GM19468 (cell line): Measurements from ENCODE around the gene GPR171.
A peak's percentile ranks its signal among the peaks of the same experiment; 100 is the strongest.

Source experiments
- ATAC-seq: cut with Tn5 transposase; IDR thresholded peaks from one replicate; pipeline ENCODE4 v1.9.1; 2021; ENCODE audit warnings: mild to moderate bottlenecking, moderate library complexity, moderate number of reproducible peaks; ENCODE audit not compliant: unreplicated experiment; ENCODE audit errors: extremely low read depth

GPR171 gene

GRCh38 chr3:151216641-151217607 is 13.9 kb upstream of the GPR171 start:
- ATAC-seq: no peak

DNA sequence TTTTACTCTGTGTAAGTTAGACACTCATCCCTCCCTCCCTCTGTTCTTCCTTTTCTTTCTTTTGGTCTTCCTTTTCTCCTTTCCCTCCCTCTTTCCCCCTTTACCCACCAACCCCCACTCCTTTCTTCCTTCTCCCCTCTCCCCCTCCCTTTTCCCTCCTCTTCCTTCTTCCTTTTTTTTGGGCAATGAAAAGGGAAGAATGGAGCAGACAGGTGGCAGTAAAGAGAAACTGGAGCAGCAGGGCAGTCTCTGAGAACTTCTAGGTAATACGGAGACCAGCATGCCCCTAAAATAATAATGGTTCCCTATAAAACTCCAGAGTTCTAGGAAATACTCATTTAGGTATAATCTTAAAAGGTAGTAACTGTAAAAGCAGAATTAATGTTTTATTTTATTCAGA is 11.4 kb upstream of the GPR171 start:
- ATAC-seq: no peak

GRCh38 chr3:151213881-151214280 is 10.9 kb upstream of the GPR171 start:
- ATAC-seq: no peak

DNA sequence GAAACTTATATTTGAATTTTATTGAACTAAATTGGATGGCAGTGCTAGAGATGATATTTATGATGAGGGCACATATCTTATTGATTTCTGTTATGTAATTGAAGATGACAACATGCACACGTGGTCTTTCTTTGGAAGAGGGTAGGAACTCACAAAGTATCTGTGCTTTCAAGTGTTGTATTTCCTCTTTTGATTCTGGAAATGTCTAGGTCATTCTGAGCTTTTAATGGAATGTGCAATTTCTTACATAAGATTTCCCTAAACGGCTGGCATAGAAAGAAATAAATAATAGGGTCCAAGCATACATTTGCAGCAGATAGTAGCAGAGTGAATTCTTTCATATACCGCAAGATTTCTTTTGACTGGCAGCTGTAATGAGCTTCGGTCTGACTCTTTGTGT is 10.1 kb upstream of the GPR171 start:
- ATAC-seq: no peak

GRCh38 chr3:151210676-151211381 is 7.8 kb upstream of the GPR171 start:
- peak; percentile 7 for ATAC-seq

DNA sequence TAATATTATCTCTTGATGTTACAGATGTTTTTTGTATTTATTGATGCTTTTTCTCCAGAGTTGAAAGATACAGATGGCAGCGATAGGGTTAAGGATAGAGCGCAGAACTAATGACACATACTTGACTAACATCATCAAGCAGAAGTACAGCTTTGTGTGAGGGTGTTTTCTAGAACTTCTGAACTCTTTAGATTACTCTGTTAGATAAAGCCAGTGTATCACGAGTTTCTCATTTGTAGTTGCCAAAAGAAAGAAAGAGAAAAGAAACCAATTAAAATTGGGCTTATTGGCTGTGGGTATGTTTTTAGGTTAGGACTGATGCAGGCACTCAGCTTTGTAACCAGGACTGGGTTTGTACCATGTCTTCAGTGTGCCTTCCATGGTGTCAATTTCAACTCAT is 6.6 kb upstream of the GPR171 start:
- no peak for ATAC-seq

GRCh38 chr3:151206201-151206600 is 3.2 kb upstream of the GPR171 start:
- no peak for ATAC-seq

GRCh38 chr3:151205482-151205881 is 2.5 kb upstream of the GPR171 start:
- ATAC-seq: no peak

GRCh38 chr3:151204530-151205402 is 1.8 kb upstream of the GPR171 start:
- ATAC-seq: no peak

DNA sequence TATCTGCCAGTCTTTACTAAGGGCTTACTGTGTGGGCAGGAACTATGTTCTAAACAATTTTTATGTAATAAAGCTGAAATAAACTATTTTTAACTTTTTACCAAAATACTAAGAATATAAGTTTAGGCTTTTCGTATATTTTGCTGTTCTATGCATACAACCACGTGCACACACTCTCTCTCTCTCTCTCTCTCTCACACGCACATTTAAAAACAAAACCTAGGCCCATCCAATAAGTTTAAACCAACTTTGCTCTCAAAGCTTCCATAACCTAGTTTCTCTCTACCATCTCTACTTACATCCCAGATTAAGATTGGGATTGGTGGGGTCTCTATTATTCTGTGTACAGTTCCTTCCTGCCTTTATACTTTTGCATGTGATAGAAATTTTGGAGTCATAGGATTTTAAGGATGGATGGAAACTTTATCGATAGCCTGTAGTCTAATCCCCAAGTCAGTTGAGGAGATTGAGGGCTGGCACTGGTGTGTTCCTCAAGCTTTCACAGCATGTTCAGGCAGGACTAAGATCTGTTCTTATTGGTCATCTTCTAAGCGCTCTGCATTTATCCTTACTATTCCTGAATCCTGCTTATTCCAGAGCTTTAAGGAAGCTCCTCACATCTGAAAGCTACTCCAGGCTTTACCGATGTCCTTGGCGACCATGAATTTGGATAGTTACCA is 1.8 kb downstream of the GPR171 start:
- ATAC-seq: no peak

- no peak for ATAC-seq
Measured at GRCh38 chr3:151200586-151200985, 2.4 kb downstream of the GPR171 start.

DNA sequence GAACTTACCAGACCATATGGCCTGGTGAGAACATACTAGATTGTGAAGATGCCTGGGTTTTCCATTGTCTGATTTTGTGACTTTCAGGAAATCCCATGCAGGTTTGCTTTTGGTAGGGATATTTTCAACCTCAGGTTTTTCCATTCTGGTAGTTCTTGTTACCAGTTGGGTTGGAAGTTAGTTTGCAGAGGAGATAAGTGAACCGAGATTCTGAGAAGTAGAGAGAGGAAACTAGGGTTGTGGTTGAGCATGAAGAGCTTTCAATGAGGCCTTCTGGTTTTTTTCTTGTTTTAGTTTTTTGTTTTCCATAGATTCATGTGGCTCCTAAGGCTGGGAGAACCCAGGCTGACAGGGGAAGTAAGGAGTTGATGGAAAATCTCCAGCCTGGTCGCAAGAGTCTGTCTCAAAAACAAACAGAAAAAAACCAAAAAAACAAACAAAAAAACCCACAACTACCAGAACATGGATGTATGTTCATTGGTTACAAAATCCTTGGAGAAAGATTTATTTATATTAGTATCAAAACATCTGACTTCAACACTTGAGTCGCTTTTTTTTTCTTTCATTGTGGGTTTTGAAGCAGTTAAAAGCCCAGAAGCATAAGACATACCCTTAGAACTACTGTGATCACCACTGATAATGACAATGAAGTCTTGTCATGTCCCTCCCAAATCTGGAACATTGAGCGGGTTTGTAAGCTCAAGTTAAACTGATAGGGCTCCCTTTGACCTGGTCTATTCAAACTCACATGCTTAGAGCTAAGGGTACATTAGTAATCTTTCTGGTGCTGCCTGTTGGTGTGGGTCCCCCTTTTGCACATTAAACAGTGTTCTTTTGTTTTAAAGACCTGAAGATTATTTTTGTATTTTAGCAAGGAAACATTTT is 3.2 kb downstream of the GPR171 start:
- ATAC-seq: no peak

DNA sequence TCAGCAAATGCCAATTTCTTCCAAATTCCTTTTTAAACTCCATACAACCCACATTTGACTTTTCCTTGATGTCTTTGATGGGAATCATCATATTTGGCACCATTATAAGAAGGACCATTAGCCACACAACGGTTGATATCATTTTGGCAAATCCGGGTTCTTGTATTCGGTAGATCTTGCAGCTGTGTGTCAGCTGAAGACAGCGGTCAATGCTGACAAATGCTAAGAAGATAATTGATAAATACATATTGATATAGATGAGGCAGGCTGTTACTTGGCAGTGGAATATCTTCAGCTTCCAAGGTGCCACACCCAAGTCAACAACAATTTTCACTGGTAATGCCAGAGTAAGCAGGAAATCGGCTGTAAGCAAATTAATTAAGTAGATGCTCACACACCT is 4.2 kb downstream of the GPR171 start:
- ATAC-seq: no peak

- no peak for ATAC-seq
Measured at GRCh38 chr3:151197981-151198767, 4.8 kb downstream of the GPR171 start.

GRCh38 chr3:151197228-151197627 is 5.8 kb downstream of the GPR171 start:
- no peak for ATAC-seq

- ATAC-seq: no peak
Measured at GRCh38 chr3:151196434-151196833, 6.6 kb downstream of the GPR171 start.

- no peak for ATAC-seq
Measured at GRCh38 chr3:151195826-151196225, 7.2 kb downstream of the GPR171 start.

DNA sequence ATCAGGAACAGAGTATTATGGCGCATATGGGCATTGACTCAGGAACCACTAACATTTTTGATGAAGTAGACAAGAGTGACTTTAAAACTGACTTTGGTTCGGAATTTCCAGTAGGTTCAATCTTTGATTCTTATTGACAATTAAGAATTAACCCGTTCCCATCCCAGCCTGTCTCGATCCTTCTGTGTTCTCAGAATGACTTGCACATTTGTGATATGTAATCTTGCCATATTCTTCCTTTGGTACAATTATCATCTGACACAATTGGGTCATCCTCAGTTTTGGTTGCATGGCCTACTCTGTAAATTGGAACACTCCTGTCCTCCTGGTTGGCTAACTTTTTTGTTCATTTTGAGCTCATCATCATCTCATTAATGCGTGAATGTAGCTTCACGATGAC is 10.5 kb downstream of the GPR171 start:
- ATAC-seq: no peak
